Endothelial cell of umbilical vein (primary cell): Measurements from ENCODE around the gene RHOB. TPM values are rescaled to one million over a fixed set of nuclear protein-coding genes. Genes with fewer than 3 reads are reported as not detected.

Experiments
- BruUV-seq: library from RNA; stranded (reverse); fragments of 400-500 nt; replicated peaks from 2 replicates; lab custom pipeline; 2021; lab: Mats Ljungman, UMichigan
- CTCF ChIA-PET: fragments of 300-600, 350-600 bp; sonication (Branson Sonifier 250); formaldehyde crosslinking; loops from one replicate; lab custom pipeline; 2021; ENCODE audit warnings: antibody characterized with exemption, inconsistent platforms; lab: Charles Lee
- POLR2A ChIA-PET: fragments of 300-600, 350-600 bp; sonication (Branson Sonifier 250); formaldehyde crosslinking; loops from one replicate; lab custom pipeline; 2021; ENCODE audit warnings: antibody characterized with exemption, inconsistent platforms; lab: Charles Lee
- DNase-seq: peaks from one replicate; pipeline ENCODE4 v3.0.0-alpha.2; 2011; ENCODE audit warnings: low read depth, low spot score
- FAIRE-seq: peaks from 2 replicates; lab custom pipeline; 2011; peaks lifted over from hg19 to GRCh38; lab: Jason Lieb, UNC
- H2AFZ ChIP-seq: 2 replicates; pipeline ENCODE4 v1.6.0; 2012; ENCODE audit warnings: low read depth, low read length, control low read depth, inconsistent platforms
- H3K27ac ChIP-seq: 2 replicates; pipeline ENCODE4 v1.5.1; 2011; ENCODE audit warnings: low read depth, mild to moderate bottlenecking, control low read depth, low read length, moderate library complexity; ENCODE audit not compliant: insufficient read depth
- H3K27me3 ChIP-seq, 2 experiments: 2 replicates each; pipeline versions ENCODE4 v1.6.0 to v1.6.1; 2011; ENCODE audit warnings: low read length in 2 of 2, mixed read lengths in 1 of 2; ENCODE audit not compliant: control insufficient read depth in 2 of 2, insufficient read depth in 2 of 2
- H3K36me3 ChIP-seq, 2 experiments: 2 replicates in 1 of 2; 3 replicates in 1 of 2; pipeline ENCODE4 v1.5.1; 2011; ENCODE audit warnings: low read length in 2 of 2, mild to moderate bottlenecking in 1 of 2, moderate library complexity in 1 of 2; ENCODE audit not compliant: control insufficient read depth in 2 of 2, insufficient read depth in 2 of 2; ENCODE audit errors: extremely low read depth in 1 of 2
- H3K4me1 ChIP-seq: 3 replicates; pipeline ENCODE4 v1.5.1; 2011; ENCODE audit warnings: mild to moderate bottlenecking, low read length; ENCODE audit not compliant: control insufficient read depth, insufficient read depth; ENCODE audit errors: extremely low read depth
- H3K4me2 ChIP-seq: 2 replicates; pipeline ENCODE4 v1.6.1; 2011; ENCODE audit warnings: low read length, control low read depth, mixed read lengths; ENCODE audit not compliant: insufficient read depth
- H3K4me3 ChIP-seq, 3 experiments: fragments of 200-600 bp in 1 of 3; sonication (generic), shearing (Covaris generic) in 1 of 3; replicated peaks in 1 of 3; 2 replicates each; pipeline ENCODE4 v1.5.1; 2011 to 2016; ENCODE audit warnings: control low read depth in 3 of 3, low read length in 3 of 3, mild to moderate bottlenecking in 2 of 3, inconsistent platforms in 1 of 3, low read depth in 1 of 3, moderate library complexity in 1 of 3; ENCODE audit not compliant: insufficient read depth in 1 of 3
- H3K79me2 ChIP-seq: 2 replicates; pipeline ENCODE4 v1.6.0; 2012; ENCODE audit warnings: low read length, inconsistent platforms; ENCODE audit not compliant: control insufficient read depth, insufficient read depth
- H3K9ac ChIP-seq: replicated peaks from 2 replicates; pipeline ENCODE3; 2011; ENCODE audit warnings: low read length, control low read depth; ENCODE audit not compliant: insufficient read depth; ENCODE audit errors: extremely low read depth
- H3K9me1 ChIP-seq: replicated peaks from 3 replicates; pipeline ENCODE4 v1.6.0; 2011; ENCODE audit warnings: mild to moderate bottlenecking, low read length; ENCODE audit not compliant: control insufficient read depth, insufficient read depth; ENCODE audit errors: extremely low read depth
- H3K9me3 ChIP-seq: replicated peaks from 2 replicates; pipeline ENCODE4 v1.5.1; 2012; ENCODE audit warnings: low read length, inconsistent platforms; ENCODE audit not compliant: control insufficient read depth, insufficient read depth
- H4K20me1 ChIP-seq: replicated peaks from 2 replicates; pipeline ENCODE3; 2011; ENCODE audit warnings: mild to moderate bottlenecking, low read length; ENCODE audit not compliant: control insufficient read depth, insufficient read depth; ENCODE audit errors: extremely low read depth
- CTCF ChIP-seq, 2 donors: IDR thresholded peaks; 1 replicate in 1 of 2; 2 replicates in 1 of 2; pipeline ENCODE4 v1.5.1; 2011; ENCODE audit warnings: low read length in 2 of 2, mild to moderate bottlenecking in 2 of 2, moderate library complexity in 2 of 2, control low read depth in 1 of 2, inconsistent platforms in 1 of 2, low read depth in 1 of 2; ENCODE audit not compliant: insufficient read depth in 1 of 2; ENCODE audit errors: extremely low read depth in 1 of 2
- FOS ChIP-seq: IDR thresholded peaks from 2 replicates; pipeline ENCODE4 v1.6.1; 2011; ENCODE audit warnings: mild to moderate bottlenecking, low read length, moderate library complexity, borderline replicate concordance; ENCODE audit not compliant: insufficient read depth
- JUN ChIP-seq: IDR thresholded peaks from 2 replicates; pipeline ENCODE4 v1.6.1; 2011; ENCODE audit warnings: borderline replicate concordance, low read depth; ENCODE audit not compliant: insufficient read length, insufficient read depth
- MAX ChIP-seq: IDR thresholded peaks from 2 replicates; pipeline ENCODE4 v1.6.1; 2011; ENCODE audit not compliant: insufficient read depth, insufficient read length
- MYC ChIP-seq: IDR thresholded peaks from one replicate; pipeline ENCODE4 v1.6.1; 2011; ENCODE audit warnings: mild to moderate bottlenecking, low read depth, low read length
- POLR2A ChIP-seq: IDR thresholded peaks from 2 replicates; pipeline ENCODE4 v1.6.1; 2012; ENCODE audit warnings: low read depth, mild to moderate bottlenecking, control low read depth, low read length
- POLR2AphosphoS5 ChIP-seq: IDR thresholded peaks from 2 replicates; pipeline ENCODE4 v1.6.1; 2012; ENCODE audit warnings: low read depth, mild to moderate bottlenecking, control low read depth, low read length, moderate library complexity; ENCODE audit not compliant: insufficient read depth
- dilution Hi-C: fragments of 300-500 bp; cut with MboI; formaldehyde crosslinking; loops from one replicate; pipeline ENCODE4 v1.15.0; 2019; ENCODE audit warnings: low sequenced_read_pairs; ENCODE audit not compliant: extremely low pct_ligation_motif_present
- intact Hi-C: fragments of 100-400 bp; cut with micrococcal nuclease; formaldehyde crosslinking; loops from one replicate; pipeline ENCODE4 v1.10.0; 2022
- polyA plus RNA-seq, 4 experiments: library from polyadenylated mRNA; depleted of rRNA in 3 of 4; stranded (reverse) in 3 of 4; unstranded in 1 of 4; fragments of >200 nt; gene quantifications; 2 replicates each; pipeline versions ENCODE4 v1.2.1 to v1.2.3, GENCODE V29; 2011 to 2012; ENCODE audit warnings: missing spikeins in 1 of 4
- small RNA-seq: library from RNA; depleted of rRNA; stranded (forward); fragments of <200 nt; gene quantifications from one replicate; pipeline ENCODE3, GENCODE V24; 2012; ENCODE audit warnings: low replicate concordance, low read depth; ENCODE audit not compliant: insufficient read depth, insufficient read length
- total RNA-seq: library from RNA; stranded (reverse); gene quantifications from 2 replicates; pipeline ENCODE4 v1.2.3, GENCODE V29; 2021

Gene RHOB
- total and polyA plus RNA-seq, 2 donors (not counting 3 experiments of a cell fraction or from before 2014, with no cell fraction given), result 830 to 1,101 TPM

GRCh38 chr2:20496942-20497341 lies 50.1 kb downstream of the RHOB start:
- no peak for DNase-seq
- no peak for FAIRE-seq
- no TSS peak for BruUV-seq
- Histone ChIP-seq H3K79me2 (no peaks in the 10 kb centered on the region), H3K4me2 (no peak overlapping the region), H3K36me3 (no peaks in the 10 kb centered on the region), H2AFZ (no peak overlapping the region), H3K9ac (no peak overlapping the region), H3K9me3 (no peaks in the 10 kb centered on the region), H3K27ac (no peak overlapping the region), H3K4me1 (no peaks in the 10 kb centered on the region), H3K4me3 (no peak overlapping the region), H4K20me1 (no peaks in the 10 kb centered on the region), H3K9me1 (no peaks in the 10 kb centered on the region), H3K27me3 (no peaks in the 10 kb centered on the region)
- intact Hi-C loops (no loop called here), dilution Hi-C loops (no loop called here)
- ChIA-PET CTCF (interaction anchor here (1.0 to 1.8 kb wide), 2 partner anchors 26 to 45 kb away, joined by 3 to 5 read pairs; no protein-coding TSS in a partner anchor), POLR2A (no interaction called here)
- no peak for TF ChIP-seq JUN
- TF ChIP-seq POLR2AphosphoS5, result no peak
- TF ChIP-seq FOS, result no peak
- no peak for TF ChIP-seq CTCF (IDR thresholded peaks at IDR 0.05; ENCODE audit: extremely low read depth in 1 of 2, insufficient read depth in 1 of 2, low read depth in 1 of 2, low read length in 2 of 2)
- no peak for TF ChIP-seq POLR2A
- TF ChIP-seq MYC, result no peak
- no peak for TF ChIP-seq MAX

Small RNAs within 50 kb of the gene (small RNA-seq; reads per million reads assigned to genes)
- gene RF00019, result not detected
- not detected for gene RNA5SP86

Other genes with a start within 250 kb of the RHOB start
- 3.5 and 4.0 TPM in 2 replicates for gene SDC1, start 221.9 kb upstream of the RHOB start, total RNA-seq
- gene SDC1, start 221.9 kb upstream of the RHOB start, polyA plus RNA-seq, result 3.2 and 5.6 TPM in 2 replicates
- 79.2 and 83.7 TPM in 2 replicates for gene PUM2, start 96.2 kb upstream of the RHOB start, total RNA-seq
- 32.9 and 34.6 TPM in 2 replicates for gene PUM2, start 96.2 kb upstream of the RHOB start, polyA plus RNA-seq
- 27.8 and 33.1 TPM in 2 replicates for gene HS1BP3, start 204.0 kb downstream of the RHOB start, total RNA-seq
- gene HS1BP3, start 204.0 kb downstream of the RHOB start, polyA plus RNA-seq, result 27.4 and 36.3 TPM in 2 replicates
- gene GDF7, start 220.1 kb downstream of the RHOB start, total RNA-seq, result 1.1 and 3.7 TPM in 2 replicates
- 3.9 and 4.1 TPM in 2 replicates for gene GDF7, start 220.1 kb downstream of the RHOB start, polyA plus RNA-seq